ENCODE results near the gene E2F8.

DNA sequence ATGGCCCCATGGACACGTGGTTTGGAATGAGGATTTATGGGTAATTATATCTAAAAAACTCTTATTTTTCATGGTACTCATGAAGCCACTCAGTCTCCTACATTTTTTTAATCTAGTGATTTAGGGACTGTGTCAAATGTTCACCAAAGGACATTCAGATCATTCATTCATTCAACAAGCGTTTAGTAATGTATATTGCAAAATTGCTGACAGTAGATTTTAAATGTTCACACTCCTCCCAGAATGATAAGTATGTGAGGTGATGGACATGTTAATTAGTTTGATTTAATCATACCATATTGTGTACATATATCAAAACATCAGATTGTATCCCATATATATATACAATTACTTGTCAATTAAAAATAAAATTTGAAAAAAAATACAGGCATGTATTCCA lies 40.8 kb upstream of the E2F8 start:
- TF ChIP-seq, protein P1, sequence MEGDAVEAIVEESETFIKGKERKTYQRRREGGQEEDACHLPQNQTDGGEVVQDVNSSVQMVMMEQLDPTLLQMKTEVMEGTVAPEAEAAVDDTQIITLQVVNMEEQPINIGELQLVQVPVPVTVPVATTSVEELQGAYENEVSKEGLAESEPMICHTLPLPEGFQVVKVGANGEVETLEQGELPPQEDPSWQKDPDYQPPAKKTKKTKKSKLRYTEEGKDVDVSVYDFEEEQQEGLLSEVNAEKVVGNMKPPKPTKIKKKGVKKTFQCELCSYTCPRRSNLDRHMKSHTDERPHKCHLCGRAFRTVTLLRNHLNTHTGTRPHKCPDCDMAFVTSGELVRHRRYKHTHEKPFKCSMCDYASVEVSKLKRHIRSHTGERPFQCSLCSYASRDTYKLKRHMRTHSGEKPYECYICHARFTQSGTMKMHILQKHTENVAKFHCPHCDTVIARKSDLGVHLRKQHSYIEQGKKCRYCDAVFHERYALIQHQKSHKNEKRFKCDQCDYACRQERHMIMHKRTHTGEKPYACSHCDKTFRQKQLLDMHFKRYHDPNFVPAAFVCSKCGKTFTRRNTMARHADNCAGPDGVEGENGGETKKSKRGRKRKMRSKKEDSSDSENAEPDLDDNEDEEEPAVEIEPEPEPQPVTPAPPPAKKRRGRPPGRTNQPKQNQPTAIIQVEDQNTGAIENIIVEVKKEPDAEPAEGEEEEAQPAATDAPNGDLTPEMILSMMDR (IDR thresholded peaks at IDR 0.05; ENCODE audit: low read depth, low read length): no peak
- TF ChIP-seq EZH2phosphoT487 (IDR thresholded peaks at IDR 0.05; ENCODE audit: low read depth): no peak

Data from OCI-LY3 (cell line).